Left lung (tissue), 10 donors: ENCODE data around the gene FXYD4. TPM values are rescaled to one million over a fixed set of nuclear protein-coding genes. Genes with fewer than 3 reads are reported as not detected.

Experiments used
- ATAC-seq: fragments of 200-7000 bp; cut with Tn5 transposase; one replicate; pipeline ENCODE4 v1.9.1; 2020; ENCODE audit warnings: moderate library complexity
- DNase-seq, 4 donors: peaks; one replicate each; pipeline ENCODE4 v3.0.0-alpha.2; 2013 to 2020
- H3K27ac ChIP-seq, 2 donors: fragments of 200-600 bp; sonication (generic) in 1 of 2; one replicate each; pipeline versions ENCODE4 v1.5.0 to v1.8.0; 2020 to 2021
- H3K27me3 ChIP-seq, 2 donors: fragments of 200-600 bp; sonication (generic) in 1 of 2; one replicate each; pipeline versions ENCODE4 v1.5.0 to v1.8.0; 2020 to 2021
- H3K36me3 ChIP-seq, 2 donors: fragments of 200-600 bp; sonication (generic) in 1 of 2; one replicate each; pipeline versions ENCODE4 v1.5.0 to v1.8.0; 2020 to 2021
- H3K4me1 ChIP-seq, 2 donors: fragments of 200-600 bp; one replicate each; pipeline ENCODE4 v1.8.0; 2021
- H3K4me3 ChIP-seq, 2 donors: fragments of 200-600 bp; sonication (generic) in 1 of 2; one replicate each; pipeline versions ENCODE4 v1.5.0 to v1.8.0; 2020 to 2021; ENCODE audit warnings: mild to moderate bottlenecking in 1 of 2
- H3K9me3 ChIP-seq, 2 donors: fragments of 200-600 bp; sonication (generic) in 1 of 2; one replicate each; pipeline versions ENCODE4 v1.5.0 to v1.8.0; 2020 to 2021
- intact Hi-C, 2 donors: fragments of 100-400 bp; cut with DNase I; formaldehyde crosslinking; loops; one replicate each; pipeline versions ENCODE4 v1.11.2 to v1.14.2; 2022
- polyA plus RNA-seq, 6 donors: library from polyadenylated mRNA; unstranded; fragments of 120-200 nt; gene quantifications; one replicate each; pipeline ENCODE4 v1.2.1, GENCODE V29; 2013; ENCODE audit not compliant: insufficient read length in 6 of 6
- total RNA-seq, 2 donors: library from RNA; stranded (reverse); fragmentation: NEBNext Ultra II Directional; extraction: Animal tissue kit (Norgen Biotek cat#: 25700); gene quantifications; one replicate each; pipeline ENCODE4 v1.2.1, GENCODE V29; 2021
- TF ChIP-seq, protein P1 (sequence below), 2 donors: fragments of 200-600 bp; sonication (generic) in 1 of 2; IDR thresholded peaks; one replicate each; pipeline versions ENCODE4 v1.5.0 to v1.8.0; 2021; ENCODE audit warnings: antibody characterized with exemption in 2 of 2
- donor health status: DM: no; HTN: yes; CAD: no.
- donor health status: DM: no; HTN: no; CAD: no.

Gene FXYD4
- total and polyA plus RNA-seq, 8 donors = 1.0 to 6.0 TPM; not detected in 6

DNA sequence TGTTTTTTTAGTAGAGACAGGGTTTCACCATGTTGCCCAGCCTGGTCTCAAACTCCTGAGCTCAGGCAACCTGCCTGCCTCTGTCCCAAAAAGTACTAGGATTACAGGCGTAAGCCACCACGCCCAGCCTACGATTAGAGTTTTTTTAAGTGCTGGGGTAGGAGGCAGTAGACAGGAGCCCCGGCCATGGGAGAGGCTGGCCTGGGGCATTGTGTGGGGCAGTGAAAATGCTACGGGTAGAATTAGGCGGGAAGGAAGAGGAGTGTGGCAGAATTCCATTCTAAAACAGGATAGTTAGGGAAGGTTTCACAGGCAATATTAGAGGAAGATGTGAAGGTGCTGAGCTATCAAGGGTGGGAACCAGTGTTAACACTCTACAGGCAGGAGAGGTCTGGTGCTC is 31.3 kb upstream of the FXYD4 start:
- peak overlapping the region; percentile 45 to 67 for H3K27ac ChIP-seq

DNA sequence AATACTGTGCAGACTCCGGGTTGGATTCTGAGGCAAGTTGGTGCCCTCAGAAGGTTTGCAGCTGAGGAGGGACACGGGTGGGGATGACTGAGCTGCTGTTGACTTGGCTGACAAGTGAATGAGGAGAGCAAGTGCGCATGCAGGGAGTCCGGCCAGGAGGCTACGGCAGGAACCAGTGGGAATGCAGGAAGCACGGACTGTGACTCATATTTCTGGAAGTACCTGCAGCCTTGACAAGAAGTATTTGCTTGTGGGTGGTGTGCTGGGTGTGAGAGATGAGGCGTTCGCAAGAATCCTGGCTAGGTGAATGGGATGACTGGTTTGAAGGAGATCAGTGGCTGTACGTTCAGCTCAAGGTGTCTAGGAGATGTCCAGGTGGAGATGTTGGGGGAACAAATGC is 30.8 kb upstream of the FXYD4 start:
- TF ChIP-seq, protein P1, sequence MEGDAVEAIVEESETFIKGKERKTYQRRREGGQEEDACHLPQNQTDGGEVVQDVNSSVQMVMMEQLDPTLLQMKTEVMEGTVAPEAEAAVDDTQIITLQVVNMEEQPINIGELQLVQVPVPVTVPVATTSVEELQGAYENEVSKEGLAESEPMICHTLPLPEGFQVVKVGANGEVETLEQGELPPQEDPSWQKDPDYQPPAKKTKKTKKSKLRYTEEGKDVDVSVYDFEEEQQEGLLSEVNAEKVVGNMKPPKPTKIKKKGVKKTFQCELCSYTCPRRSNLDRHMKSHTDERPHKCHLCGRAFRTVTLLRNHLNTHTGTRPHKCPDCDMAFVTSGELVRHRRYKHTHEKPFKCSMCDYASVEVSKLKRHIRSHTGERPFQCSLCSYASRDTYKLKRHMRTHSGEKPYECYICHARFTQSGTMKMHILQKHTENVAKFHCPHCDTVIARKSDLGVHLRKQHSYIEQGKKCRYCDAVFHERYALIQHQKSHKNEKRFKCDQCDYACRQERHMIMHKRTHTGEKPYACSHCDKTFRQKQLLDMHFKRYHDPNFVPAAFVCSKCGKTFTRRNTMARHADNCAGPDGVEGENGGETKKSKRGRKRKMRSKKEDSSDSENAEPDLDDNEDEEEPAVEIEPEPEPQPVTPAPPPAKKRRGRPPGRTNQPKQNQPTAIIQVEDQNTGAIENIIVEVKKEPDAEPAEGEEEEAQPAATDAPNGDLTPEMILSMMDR (IDR thresholded peaks at IDR 0.05) = no peak
- DNase-seq (peak in 2 of 4 donors; percentile 82 to 83), ATAC-seq (peak; percentile 85)
- H3K4me1 ChIP-seq = peaks cover 0 to 7% of the 10 kb centered on the region in 2 donors
- no peak overlapping the region for H3K4me3 ChIP-seq
- intact Hi-C loops = loop anchor here in 1 of 2 donors (10.0 kb wide), 1 partner anchor 46 kb away; no protein-coding TSS in a partner anchor
- H3K27ac ChIP-seq = peak overlapping the region; percentile 45 to 67
- H3K27me3 ChIP-seq = peaks cover 0 to 5% of the 10 kb centered on the region in 2 donors
- no peaks in the 10 kb centered on the region for H3K9me3 ChIP-seq
- H3K36me3 ChIP-seq = no peaks in the 10 kb centered on the region

More for the DNA sequence above, 31.3 kb upstream of the FXYD4 start:
- H3K4me3 ChIP-seq = no peak overlapping the region
- peaks cover 0 to 5% of the 10 kb centered on the region in 2 donors for H3K27me3 ChIP-seq
- intact Hi-C loops = loop anchor here in 1 of 2 donors (10.0 kb wide), 1 partner anchor 45 kb away; no protein-coding TSS in a partner anchor
- H3K9me3 ChIP-seq = no peaks in the 10 kb centered on the region
- H3K4me1 ChIP-seq = peaks cover 0 to 7% of the 10 kb centered on the region in 2 donors
- no peaks in the 10 kb centered on the region for H3K36me3 ChIP-seq
- DNase-seq (no peak), ATAC-seq (no peak)
- TF ChIP-seq, protein P1 (IDR thresholded peaks at IDR 0.05) = no peak

DNA sequence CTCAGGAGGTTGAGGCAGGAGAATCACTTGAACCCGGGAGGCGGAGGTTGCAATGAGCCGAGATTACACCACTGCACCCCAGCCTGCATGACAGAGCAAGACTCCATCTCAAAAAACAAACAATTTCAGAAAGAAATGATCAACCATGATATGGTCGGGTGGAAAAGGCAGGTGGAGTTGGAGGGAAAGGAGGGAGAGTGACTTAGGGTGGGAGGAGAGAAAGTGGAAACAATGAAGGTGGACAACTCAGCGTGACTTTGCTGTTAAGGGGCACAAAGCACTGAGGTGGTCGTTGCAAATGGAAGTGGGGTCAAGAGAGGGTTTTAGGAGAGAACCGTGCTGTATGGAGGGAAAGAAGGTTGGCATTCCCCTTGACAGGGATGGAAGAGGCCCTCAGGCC is 30.0 kb upstream of the FXYD4 start:
- peaks cover 0 to 7% of the 10 kb centered on the region in 2 donors for H3K4me1 ChIP-seq
- no peaks in the 10 kb centered on the region for H3K9me3 ChIP-seq
- no peak overlapping the region for H3K4me3 ChIP-seq
- intact Hi-C loops = loop anchor here in 1 of 2 donors (10.0 kb wide), 1 partner anchor 47 kb away; no protein-coding TSS in a partner anchor
- H3K27ac ChIP-seq = no peak overlapping the region
- DNase-seq (no peak), ATAC-seq (no peak)
- H3K27me3 ChIP-seq = peaks cover 0 to 5% of the 10 kb centered on the region in 2 donors
- TF ChIP-seq, protein P1 (IDR thresholded peaks at IDR 0.05) = no peak
- no peaks in the 10 kb centered on the region for H3K36me3 ChIP-seq

DNA sequence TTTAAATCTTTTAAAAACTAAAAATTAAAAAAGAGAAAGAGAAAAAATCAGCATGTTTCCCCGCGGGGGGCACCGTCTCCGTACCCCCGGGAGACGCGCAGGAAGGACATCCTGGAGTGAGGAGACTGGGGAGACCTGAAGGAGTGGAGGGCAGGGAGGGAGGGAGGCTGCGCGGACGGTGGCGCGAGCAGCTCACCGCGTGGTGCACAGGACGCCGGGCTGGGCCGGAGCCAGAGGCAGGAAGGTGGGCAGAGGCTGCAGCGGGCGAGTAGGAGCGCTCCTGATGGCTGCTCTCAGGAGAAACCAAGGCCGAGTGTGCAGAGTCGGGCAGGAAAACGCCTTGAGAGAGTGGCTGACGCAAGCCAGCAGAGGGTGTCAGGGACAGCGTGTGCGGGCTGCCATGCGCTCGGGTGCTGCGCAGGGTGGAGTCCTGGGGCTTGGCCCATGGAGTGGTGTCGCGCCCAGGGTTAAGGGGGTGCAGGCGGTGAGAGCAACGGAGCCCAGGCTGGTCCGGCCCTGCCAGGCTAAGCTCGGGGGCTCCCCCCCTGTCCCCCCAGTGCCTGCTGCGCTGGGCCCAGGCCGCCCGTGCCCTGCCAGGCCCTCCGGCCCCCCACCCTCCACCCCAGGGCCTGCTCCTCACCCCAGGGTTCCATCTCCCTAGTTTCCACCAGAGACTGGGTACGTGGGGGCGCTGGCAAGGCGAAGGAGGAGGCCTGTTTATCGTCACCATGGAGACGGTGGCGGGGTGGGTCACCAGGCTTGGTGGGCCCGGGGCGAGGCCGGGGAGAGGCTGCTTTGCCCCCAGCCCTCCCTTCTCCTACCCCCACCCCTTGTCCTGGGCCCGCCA is 28.9 kb upstream of the FXYD4 start:
- DNase-seq (no peak), ATAC-seq (no peak)
- no peaks in the 10 kb centered on the region for H3K9me3 ChIP-seq
- no peak overlapping the region for H3K27ac ChIP-seq
- peaks cover 0 to 5% of the 10 kb centered on the region in 2 donors for H3K27me3 ChIP-seq
- H3K4me3 ChIP-seq = no peak overlapping the region
- TF ChIP-seq, protein P1 (IDR thresholded peaks at IDR 0.05) = no peak
- no peaks in the 10 kb centered on the region for H3K36me3 ChIP-seq
- intact Hi-C loops = loop anchor here in 1 of 2 donors (10.0 kb wide), 1 partner anchor 48 kb away; no protein-coding TSS in a partner anchor
- peaks cover 0 to 7% of the 10 kb centered on the region in 2 donors for H3K4me1 ChIP-seq

DNA sequence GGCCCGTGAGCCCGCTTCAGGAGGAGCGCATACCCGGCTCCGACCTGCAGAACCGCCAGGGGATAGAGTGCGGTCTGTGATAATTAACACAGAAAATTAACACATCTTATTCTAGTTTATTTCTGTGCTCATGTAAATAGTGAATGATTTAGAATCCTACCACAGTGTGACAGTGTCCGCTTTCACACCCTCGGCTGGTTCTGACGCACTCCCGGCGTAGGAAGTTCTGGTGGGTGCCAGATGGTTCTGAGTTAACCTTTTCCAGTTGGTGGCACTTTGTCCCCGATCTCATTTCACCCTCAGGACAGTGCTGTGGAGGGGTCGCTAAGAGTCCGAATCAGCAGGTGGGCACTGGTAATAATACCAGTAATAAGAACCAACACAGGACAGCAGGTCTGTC is 28.3 kb upstream of the FXYD4 start:
- intact Hi-C loops = loop anchor here in 1 of 2 donors (10.0 kb wide), 1 partner anchor 48 kb away; no protein-coding TSS in a partner anchor
- TF ChIP-seq, protein P1 (IDR thresholded peaks at IDR 0.05) = no peak

More for the DNA sequence above, 28.3 kb upstream of the FXYD4 start:
- ATAC-seq = no peak
- peaks cover 0 to 9% of the 10 kb centered on the region in 2 donors for H3K4me1 ChIP-seq
- no peak overlapping the region for H3K4me3 ChIP-seq
- peaks cover 0 to 4% of the 10 kb centered on the region in 2 donors for H3K27me3 ChIP-seq
- no peak for DNase-seq
- no peaks in the 10 kb centered on the region for H3K9me3 ChIP-seq
- no peaks in the 10 kb centered on the region for H3K36me3 ChIP-seq
- H3K27ac ChIP-seq = no peak overlapping the region
